ENCODE measurements around the gene GAS5. TPM values are rescaled to one million over a fixed set of nuclear protein-coding genes. Genes with fewer than 3 reads are reported as not detected.

Gene GAS5
- total RNA-seq, 1 experiment from 2014 or later, result 798 TPM

DNA sequence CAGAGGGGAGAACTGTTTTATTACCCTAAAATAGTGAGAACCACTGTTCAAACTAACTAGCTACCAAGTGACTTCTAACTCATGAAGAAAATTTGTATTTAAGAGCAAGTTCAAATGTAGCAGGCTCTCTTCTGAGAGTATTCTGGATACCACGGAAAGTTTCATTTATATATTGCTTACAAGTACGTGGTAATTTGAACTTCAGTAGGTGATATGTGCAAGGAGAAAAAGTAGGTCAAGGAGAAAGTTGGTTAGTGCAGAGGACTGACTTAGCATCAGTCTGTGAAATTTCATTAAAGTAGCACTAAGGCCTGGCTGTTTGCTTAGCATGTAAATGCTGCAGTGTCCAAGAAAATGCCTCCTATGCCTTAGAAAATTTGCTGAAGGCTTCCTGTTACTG, 32.6 kb upstream of the GAS5 start:
- H3K27me3 ChIP-seq (ENCODE audit: insufficient read depth, low read length), result no peaks in the 10 kb centered on the region
- DNase-seq (ENCODE audit: low read depth, low spot score) (no peak), ATAC-seq (no peak)
- no peaks in the 10 kb centered on the region for H3K9me2 ChIP-seq (ENCODE audit: insufficient read depth)
- H4K20me1 ChIP-seq (ENCODE audit: insufficient read depth), result no peaks in the 10 kb centered on the region
- no peaks in the 10 kb centered on the region for H3K9me3 ChIP-seq (ENCODE audit: control insufficient read depth in 1 of 2, insufficient read depth in 1 of 2, low read depth in 1 of 2, low read length in 2 of 2)
- TF ChIP-seq POLR2A (IDR thresholded peaks at IDR 0.05; ENCODE audit: borderline replicate concordance, extremely low read depth, insufficient read depth, insufficient read length), result no peak
- no peak overlapping the region for H3K9ac ChIP-seq (ENCODE audit: low read length)
- no peaks in the 10 kb centered on the region for H3K4me1 ChIP-seq (ENCODE audit: control insufficient read depth in 1 of 2, insufficient read depth in 2 of 2, low read length in 2 of 2)
- H3K4me2 ChIP-seq (ENCODE audit: low read length), result no peak overlapping the region
- intact Hi-C loops (cut with micrococcal nuclease), result no loop called here
- no TSS peak for BruUV-seq (replicated peaks)
- H3K36me3 ChIP-seq (ENCODE audit: control insufficient read depth in 1 of 2, insufficient read depth in 2 of 2, low read length in 2 of 2), result no peaks in the 10 kb centered on the region
- POLR2A ChIA-PET, result no interaction called here
- no peak overlapping the region for H2AFZ ChIP-seq (ENCODE audit: low read depth, low read length, poor library complexity, severe bottlenecking)
- RAD21 ChIA-PET (ENCODE audit: low non-redundant PET in 1 of 2, low total read pairs in 2 of 2, uncharacterized antibody in 2 of 2, unreplicated experiment in 2 of 2), result no interaction called here
- no peak overlapping the region for H3K4me3 ChIP-seq (replicated peaks in 1 of 2; ENCODE audit: low read depth in 1 of 2, low read length in 2 of 2)
- H3K27ac ChIP-seq (ENCODE audit: low read depth, low read length), result no peak overlapping the region
- H3K79me2 ChIP-seq (ENCODE audit: insufficient read depth, low read length), result no peaks in the 10 kb centered on the region
- CTCF ChIA-PET, result no interaction called here

DNA sequence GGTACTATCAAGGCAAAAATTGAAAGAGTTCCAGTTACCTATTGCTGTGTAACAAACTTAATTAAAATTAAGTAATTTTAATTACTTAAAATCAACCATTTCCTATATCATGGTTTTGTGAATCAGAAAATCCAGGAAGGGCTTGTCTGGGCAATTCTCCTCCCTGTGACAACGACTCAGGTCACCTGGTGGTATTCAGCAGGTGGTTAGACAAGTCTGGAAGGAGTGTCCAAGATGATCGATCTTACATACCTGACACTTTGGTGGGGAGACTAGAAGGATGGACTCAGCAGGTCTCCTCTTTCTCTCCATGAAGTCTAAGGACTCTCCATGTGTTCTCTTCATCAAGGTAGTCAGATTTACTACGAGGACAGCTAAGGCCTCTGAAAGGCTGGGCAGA, 26.4 kb upstream of the GAS5 start:
- POLR2A ChIA-PET, result no interaction called here

DNA sequence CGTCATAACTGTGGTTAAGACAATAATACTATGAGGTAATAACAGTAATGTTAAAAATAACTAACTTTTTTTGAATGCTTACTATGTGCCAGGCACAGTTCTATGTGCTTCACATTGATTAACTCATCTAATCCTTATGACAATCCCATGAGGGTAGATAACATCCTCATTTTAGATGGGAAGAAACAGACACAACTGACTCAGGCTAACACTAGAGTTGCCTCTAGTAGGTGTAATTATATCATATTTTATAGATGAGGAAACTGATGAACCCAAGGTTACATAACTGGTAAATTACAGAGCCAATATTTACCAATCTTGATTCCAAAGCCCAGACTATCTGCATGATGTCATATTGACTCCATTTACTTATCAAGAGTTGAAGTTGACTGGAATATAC, 25.8 kb upstream of the GAS5 start:
- ChIA-PET CTCF (no interaction called here), POLR2A (no interaction called here), RAD21 (ENCODE audit: low non-redundant PET in 1 of 2, low total read pairs in 2 of 2, uncharacterized antibody in 2 of 2, unreplicated experiment in 2 of 2) (no interaction called here)
- Histone ChIP-seq H3K9me2 (ENCODE audit: insufficient read depth) (no peaks in the 10 kb centered on the region), H3K36me3 (ENCODE audit: control insufficient read depth in 1 of 2, insufficient read depth in 2 of 2, low read length in 2 of 2) (no peaks in the 10 kb centered on the region), H4K20me1 (ENCODE audit: insufficient read depth) (no peaks in the 10 kb centered on the region), H3K4me3 (replicated peaks in 1 of 2; ENCODE audit: low read depth in 1 of 2, low read length in 2 of 2) (no peak overlapping the region), H3K9ac (ENCODE audit: low read length) (no peak overlapping the region), H3K4me2 (ENCODE audit: low read length) (no peak overlapping the region), H3K27me3 (ENCODE audit: insufficient read depth, low read length) (no peaks in the 10 kb centered on the region), H3K9me3 (ENCODE audit: control insufficient read depth in 1 of 2, insufficient read depth in 1 of 2, low read depth in 1 of 2, low read length in 2 of 2) (no peaks in the 10 kb centered on the region), H2AFZ (ENCODE audit: low read depth, low read length, poor library complexity, severe bottlenecking) (no peak overlapping the region), H3K27ac (ENCODE audit: low read depth, low read length) (no peak overlapping the region), H3K79me2 (ENCODE audit: insufficient read depth, low read length) (no peaks in the 10 kb centered on the region), H3K4me1 (ENCODE audit: control insufficient read depth in 1 of 2, insufficient read depth in 2 of 2, low read length in 2 of 2) (no peaks in the 10 kb centered on the region)
- DNase-seq (ENCODE audit: low read depth, low spot score) (no peak), ATAC-seq (no peak)
- no peak for TF ChIP-seq ZFX (IDR thresholded peaks at IDR 0.05)
- TF ChIP-seq YY1 (IDR thresholded peaks at IDR 0.05; ENCODE audit: extremely low read depth, insufficient replicate concordance, low read depth, low read length), result no peak
- intact Hi-C loops (cut with micrococcal nuclease), result loop anchor here (5.0 kb wide), 1 partner anchor 49 kb away; no protein-coding TSS in a partner anchor
- no TSS peak for BruUV-seq (replicated peaks)

More for the DNA sequence above, 26.4 kb upstream of the GAS5 start:
- Histone ChIP-seq H3K9me3 (ENCODE audit: control insufficient read depth in 1 of 2, insufficient read depth in 1 of 2, low read depth in 1 of 2, low read length in 2 of 2) (no peaks in the 10 kb centered on the region), H3K4me3 (replicated peaks in 1 of 2; ENCODE audit: low read depth in 1 of 2, low read length in 2 of 2) (no peak overlapping the region), H3K79me2 (ENCODE audit: insufficient read depth, low read length) (no peaks in the 10 kb centered on the region), H3K4me2 (ENCODE audit: low read length) (no peak overlapping the region), H3K27ac (ENCODE audit: low read depth, low read length) (no peak overlapping the region), H2AFZ (ENCODE audit: low read depth, low read length, poor library complexity, severe bottlenecking) (no peak overlapping the region), H3K9ac (ENCODE audit: low read length) (no peak overlapping the region), H4K20me1 (ENCODE audit: insufficient read depth) (no peaks in the 10 kb centered on the region), H3K9me2 (ENCODE audit: insufficient read depth) (no peaks in the 10 kb centered on the region), H3K27me3 (ENCODE audit: insufficient read depth, low read length) (no peaks in the 10 kb centered on the region), H3K4me1 (ENCODE audit: control insufficient read depth in 1 of 2, insufficient read depth in 2 of 2, low read length in 2 of 2) (no peaks in the 10 kb centered on the region), H3K36me3 (ENCODE audit: control insufficient read depth in 1 of 2, insufficient read depth in 2 of 2, low read length in 2 of 2) (no peaks in the 10 kb centered on the region)
- ATAC-seq (no peak), DNase-seq (ENCODE audit: low read depth, low spot score) (no peak)
- TF ChIP-seq EZH2 (IDR thresholded peaks at IDR 0.05), result no peak
- TF ChIP-seq, protein P1, sequence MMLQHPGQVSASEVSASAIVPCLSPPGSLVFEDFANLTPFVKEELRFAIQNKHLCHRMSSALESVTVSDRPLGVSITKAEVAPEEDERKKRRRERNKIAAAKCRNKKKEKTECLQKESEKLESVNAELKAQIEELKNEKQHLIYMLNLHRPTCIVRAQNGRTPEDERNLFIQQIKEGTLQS (IDR thresholded peaks at IDR 0.05), result no peak
- intact Hi-C loops (cut with micrococcal nuclease), result loop anchor here (5.0 kb wide), 1 partner anchor 48 kb away; no protein-coding TSS in a partner anchor
- CTCF ChIA-PET, result no interaction called here
- RAD21 ChIA-PET (ENCODE audit: low non-redundant PET in 1 of 2, low total read pairs in 2 of 2, uncharacterized antibody in 2 of 2, unreplicated experiment in 2 of 2), result no interaction called here
- BruUV-seq (replicated peaks), result no TSS peak

All from HCT116 (cell line).